ENCODE measurements around the gene LRRTM4. TPM values are rescaled to one million over a fixed set of nuclear protein-coding genes. Genes with fewer than 3 reads are reported as not detected.
"Not testable (repeated sequence)": the region's sequence is repeated elsewhere in the genome, so short reads cannot be mapped to it uniquely, and the experiment has no call there.

The LRRTM4 gene
- total RNA-seq, 1 donor from 2014 or later: 0.55 TPM

- no peak for DNase-seq
- Histone ChIP-seq H3K27ac (replicated peaks) (no peak overlapping the region), H3K4me3 (no peak overlapping the region), H3K36me3 (no peaks in the 10 kb centered on the region), H3K9me3 (replicated peaks) (no peaks in the 10 kb centered on the region), H3K4me1 (no peaks in the 10 kb centered on the region), H3K27me3 (ENCODE audit: low read depth) (no peaks in the 10 kb centered on the region)
- intact Hi-C loops (cut with micrococcal nuclease): no loop called here
- no peak for TF ChIP-seq CTCF (IDR thresholded peaks at IDR 0.05; ENCODE audit: borderline replicate concordance)
Observed at GRCh38 chr2:77101796-77102452, 420.3 kb downstream of the LRRTM4 start.

- H3K4me1 ChIP-seq: no peaks in the 10 kb centered on the region
- no peaks in the 10 kb centered on the region for H3K27me3 ChIP-seq (ENCODE audit: low read depth)
- no peak overlapping the region for H3K4me3 ChIP-seq
- DNase-seq: no peak
- no peak for TF ChIP-seq CTCF (IDR thresholded peaks at IDR 0.05; ENCODE audit: borderline replicate concordance)
- H3K36me3 ChIP-seq: no peaks in the 10 kb centered on the region
- no peaks in the 10 kb centered on the region for H3K9me3 ChIP-seq (replicated peaks)
- H3K27ac ChIP-seq (replicated peaks): no peak overlapping the region
- intact Hi-C loops (cut with micrococcal nuclease): no loop called here
Observed at GRCh38 chr2:77099961-77100360, 422.2 kb downstream of the LRRTM4 start.

- intact Hi-C loops (cut with micrococcal nuclease); H3K9me3 ChIP-seq (replicated peaks); H3K27me3 ChIP-seq (ENCODE audit: low read depth); H3K27ac ChIP-seq (replicated peaks); H3K36me3 ChIP-seq; H3K4me3 ChIP-seq; DNase-seq; H3K4me1 ChIP-seq: not testable (repeated sequence)
Observed at GRCh38 chr2:77095525-77095924, 426.7 kb downstream of the LRRTM4 start.

GRCh38 chr2:77095096-77095495 lies 427.1 kb downstream of the LRRTM4 start:
- Histone ChIP-seq H3K4me3 (no peak overlapping the region), H3K27me3 (ENCODE audit: low read depth) (peaks cover 5% of the 10 kb centered on the region), H3K4me1 (no peaks in the 10 kb centered on the region), H3K9me3 (replicated peaks) (no peaks in the 10 kb centered on the region), H3K36me3 (no peaks in the 10 kb centered on the region), H3K27ac (replicated peaks) (no peak overlapping the region)
- no peak for DNase-seq
- no peak for TF ChIP-seq CTCF (IDR thresholded peaks at IDR 0.05; ENCODE audit: borderline replicate concordance)
- intact Hi-C loops (cut with micrococcal nuclease): no loop called here

DNA sequence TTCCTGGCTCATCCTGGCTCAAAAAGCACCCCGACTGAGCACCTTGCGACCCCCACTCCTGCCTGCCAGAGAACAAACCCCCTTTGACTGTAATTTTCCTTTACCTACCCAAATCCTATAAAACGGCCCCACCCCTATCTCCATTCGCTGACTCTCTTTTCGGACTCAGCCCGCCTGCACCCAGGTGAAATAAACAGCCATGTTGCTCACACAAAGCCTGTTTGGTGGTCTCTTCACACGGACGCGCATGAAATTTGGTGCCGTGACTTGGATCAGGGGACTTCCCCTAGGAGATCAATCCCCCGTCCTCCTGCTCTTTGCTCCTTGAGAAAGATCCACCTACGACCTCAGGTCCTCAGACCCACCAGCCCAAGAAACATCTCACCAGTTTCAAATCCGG lies 433.8 kb downstream of the LRRTM4 start:
- H3K27ac ChIP-seq (replicated peaks); H3K4me1 ChIP-seq; H3K36me3 ChIP-seq; DNase-seq; H3K9me3 ChIP-seq (replicated peaks); H3K4me3 ChIP-seq; intact Hi-C loops (cut with micrococcal nuclease): not testable (repeated sequence)
- H3K27me3 ChIP-seq (ENCODE audit: low read depth): peaks cover 20% of the 10 kb centered on the region

DNA sequence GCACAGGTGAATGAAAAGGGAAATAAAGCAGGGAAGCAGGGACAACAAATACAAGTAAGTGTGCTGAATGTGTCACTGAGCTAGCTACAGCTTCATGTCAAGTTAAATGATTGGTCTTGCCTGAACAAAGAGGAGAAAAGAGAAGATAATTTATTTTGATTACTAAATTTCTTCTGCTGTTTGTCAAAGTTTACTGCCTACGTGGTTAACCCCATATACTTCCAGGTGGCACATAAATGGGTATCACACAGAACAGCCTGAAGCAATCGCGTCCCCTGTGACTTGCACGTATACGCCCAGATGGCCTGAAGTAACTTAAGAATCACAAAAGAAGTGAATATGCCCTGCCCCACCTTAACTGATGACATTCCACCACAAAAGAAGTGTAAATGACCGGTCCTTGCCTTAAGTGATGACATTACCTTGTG lies 434.2 kb downstream of the LRRTM4 start:
- Histone ChIP-seq H3K9me3 (replicated peaks) (no peaks in the 10 kb centered on the region), H3K36me3 (no peaks in the 10 kb centered on the region), H3K4me3 (no peak overlapping the region), H3K27me3 (ENCODE audit: low read depth) (peaks cover 20% of the 10 kb centered on the region), H3K27ac (replicated peaks) (no peak overlapping the region), H3K4me1 (no peaks in the 10 kb centered on the region)
- no peak for DNase-seq
- intact Hi-C loops (cut with micrococcal nuclease): no loop called here
- no peak for TF ChIP-seq CTCF (IDR thresholded peaks at IDR 0.05; ENCODE audit: borderline replicate concordance)
